Spleen (tissue), 13 donors: ENCODE results near the gene SNRNP70. TPM values are rescaled to one million over a fixed set of nuclear protein-coding genes. Genes with fewer than 3 reads are reported as not detected.
A peak's percentile ranks its signal among the peaks of the same experiment; 100 is the strongest.
"Not testable (repeated sequence)": the region's sequence is repeated elsewhere in the genome, so short reads cannot be mapped to it uniquely, and the experiment has no call there.

Experiments
- DNase-seq: peaks from one replicate; pipeline ENCODE4 v3.0.0-alpha.2; 2020
- H3K27ac ChIP-seq, 8 donors: fragments of 200-600 bp; sonication (generic) in 7 of 8; 1 replicate in 4 of 8; 2 replicates in 4 of 8; pipeline versions ENCODE4 v1.5.0 to v1.8.0; 2016 to 2021; ENCODE audit warnings: inconsistent platforms in 4 of 8, mild to moderate bottlenecking in 4 of 8, moderate library complexity in 1 of 8
- H3K27me3 ChIP-seq, 7 donors: fragments of 200-600 bp; sonication (generic) in 6 of 7; replicated peaks in 1 of 7; 1 replicate in 4 of 7; 2 replicates in 3 of 7; pipeline versions ENCODE4 v1.5.0 to v1.8.0; 2016 to 2021; ENCODE audit warnings: inconsistent platforms in 3 of 7, mild to moderate bottlenecking in 1 of 7
- H3K36me3 ChIP-seq, 6 donors: fragments of 200-600 bp; sonication (generic) in 5 of 6; 1 replicate in 4 of 6; 2 replicates in 2 of 6; pipeline versions ENCODE4 v1.5.0 to v1.8.0; 2016 to 2021; ENCODE audit warnings: inconsistent platforms in 2 of 6
- H3K4me1 ChIP-seq, 6 donors: fragments of 200-600 bp; sonication (generic) in 5 of 6; 1 replicate in 3 of 6; 2 replicates in 3 of 6; pipeline versions ENCODE4 v1.5.0 to v1.8.0; 2016 to 2021; ENCODE audit warnings: inconsistent platforms in 3 of 6
- H3K4me3 ChIP-seq, 8 donors: fragments of 200-600 bp; sonication (generic) in 7 of 8; 1 replicate in 4 of 8; 2 replicates in 4 of 8; pipeline versions ENCODE4 v1.5.0 to v1.8.0; 2016 to 2021; ENCODE audit warnings: inconsistent platforms in 4 of 8, mild to moderate bottlenecking in 4 of 8, moderate library complexity in 2 of 8
- H3K9me3 ChIP-seq, 8 donors: fragments of 200-600 bp; sonication (generic) in 7 of 8; 1 replicate in 4 of 8; 2 replicates in 4 of 8; pipeline versions ENCODE4 v1.5.0 to v1.8.0; 2016 to 2021; ENCODE audit warnings: inconsistent platforms in 4 of 8
- CTCF ChIP-seq, 11 experiments: fragments of 200-600 bp in 7 of 11; fragments of 450-650 bp in 4 of 11; sonication (generic) in 4 of 11; IDR thresholded peaks in 8 of 11; conservative IDR thresholded peaks in 3 of 11; 1 replicate in 7 of 11; 2 replicates in 4 of 11; pipeline versions ENCODE4 v1.4.0 to v1.8.0; 2016 to 2021; ENCODE audit warnings: antibody characterized with exemption in 11 of 11, inconsistent platforms in 4 of 11, mild to moderate bottlenecking in 1 of 11
- POLR2A ChIP-seq, 3 donors: fragments of 450-650 bp; IDR thresholded peaks; one replicate each; pipeline ENCODE4 v1.5.1; 2017; ENCODE audit warnings: antibody characterized with exemption in 3 of 3, mild to moderate bottlenecking in 1 of 3
- POLR2AphosphoS5 ChIP-seq, 3 donors: sonication (generic); formaldehyde crosslinking; IDR thresholded peaks; one replicate each; pipeline ENCODE4 v1.5.1; 2017; ENCODE audit warnings: antibody characterized with exemption in 3 of 3
- WGBS, 5 donors: extraction: QIAGEN DNeasy Blood & Tissue Kit in 3 of 5; methylation state at CpG; one replicate each; pipeline versions ENCODE4 v1.1.5 to v1.1.7; 2013 to 2018; 5-methylcytosine and 5-hydroxymethylcytosine counted together
- intact Hi-C: fragments of 100-400 bp; cut with DNase I; formaldehyde crosslinking; loops from one replicate; pipeline ENCODE4 v1.15.0; 2023; ENCODE audit warnings: low total_unique reads
- long read RNA-seq, 2 donors: transcript quantifications; one replicate each; lab custom pipeline, GENCODE V29; 2026
- polyA plus RNA-seq, 3 donors: library from polyadenylated mRNA; stranded (reverse); fragments of 200-250 nt; gene quantifications; one replicate each; pipeline ENCODE4 v1.2.1, GENCODE V29; 2013
- total RNA-seq, 7 donors: library from RNA; depleted of rRNA in 3 of 7; stranded (reverse); fragments of >200 nt in 3 of 7; fragmentation: NEBNext Ultra II Directional in 4 of 7; extraction: Animal tissue kit (Norgen Biotek cat#: 25700) in 4 of 7; gene quantifications; one replicate each; pipeline versions ENCODE4 v1.1.0 to v1.2.1, GENCODE V29; 2016 to 2021
- donor health status: healthy with polysubstance abuse.
- donor health status: DM: no; HTN: no; CAD: no; lungs with moderate emphysema.
- donor health status: DM: no; HTN: no; CAD: no.
- donor health status: Bipolar disorder and iron deficiency.
- donor health status: healthy.
- donor health status: DM: no; HTN: no; CAD: no.
- donor health status: DM: yes; HTN: yes; CAD: no.

Gene SNRNP70
- total RNA-seq (100 to 1,000 TPM; 238 to 337 (median 270) TPM), polyA plus RNA-seq (100 to 1,000 TPM; 198 to 559 (median 421) TPM)
- long read RNA-seq, donor 1, transcript SNRNP70-203 (3 exons, 3,221 nt) = minor isoform, 6 of 84 reads
- long read RNA-seq, donor 1, transcript SNRNP70-201 (10 exons, 1,603 nt) = minor isoform, 6 of 84 reads
- long read RNA-seq, donor 1, transcript SNRNP70-209 (11 exons, 1,757 nt) = minor isoform, 6 of 84 reads
- long read RNA-seq, donor 1, transcript SNRNP70-206 (10 exons, 1,574 nt) = major isoform, 8 of 84 reads
- long read RNA-seq, donor 1, partial matches to known transcripts = 55 of 84 reads
- long read RNA-seq, donor 1, other reads (novel, unspliced or antisense) = 0 of 84 reads
- long read RNA-seq, donor 2, transcript SNRNP70-203 (3 exons, 3,221 nt) = minor isoform, 5 of 53 reads
- long read RNA-seq, donor 2, transcript SNRNP70-206 (10 exons, 1,574 nt) = major isoform, 19 of 53 reads
- long read RNA-seq, donor 2, partial matches to known transcripts = 23 of 53 reads
- long read RNA-seq, donor 2, other reads (novel, unspliced or antisense) = 0 of 53 reads

- Histone ChIP-seq H3K27ac (peak within 1 kb of the TSS; percentile 86 to 96 (median 92)), H3K27me3 (no peaks in the 10 kb centered on the region), H3K4me1 (peaks cover 21 to 52% (median 41%) of the 10 kb centered on the region in 6 donors), H3K9me3 (no peaks in the 10 kb centered on the region), H3K4me3 (peak within 1 kb of the TSS; percentile 75 to 99 (median 95)), H3K36me3 (peaks cover 0 to 40% (median 24%) of the 10 kb centered on the region in 6 donors)
- WGBS, 5 donors = 0 to 1% (median 0%) methylated on average over 69 to 89 of the region's 89 CpGs
- intact Hi-C loops = no loop called here
- TF ChIP-seq POLR2A (IDR thresholded peaks at IDR 0.05) = peak; percentile 54 to 87 (median 72)
- peak; percentile 97 to 98 (median 97) for TF ChIP-seq POLR2AphosphoS5 (IDR thresholded peaks at IDR 0.05)
- TF ChIP-seq CTCF (IDR thresholded peaks at IDR 0.05 in 8 of 11, conservative IDR thresholded peaks at IDR 0.05 in 3 of 11) = peak in 6 of 11 experiments; percentile 3 to 62 (median 32)
- DNase-seq = peak; percentile 100
Measured at GRCh38 chr19:49085020-49085867, at the start of gene SNRNP70. SNRNP70 (plus strand) TSS chr19:49085451; CDS start chr19:49086415, 964 bp downstream.

GRCh38 chr19:49036815-49037214, 48.4 kb upstream of the SNRNP70 start, which contains the start of gene CGB1:
CGB1 (minus strand) TSS chr19:49036895; CDS start chr19:49036711, 184 bp downstream.
- H3K36me3 ChIP-seq, H3K27ac ChIP-seq, H3K4me3 ChIP-seq, intact Hi-C loops, DNase-seq, H3K27me3 ChIP-seq, H3K4me1 ChIP-seq, H3K9me3 ChIP-seq: not testable (repeated sequence)
- peak in 4 of 11 experiments; percentile 11 to 47 (median 32) for TF ChIP-seq CTCF (IDR thresholded peaks at IDR 0.05 in 8 of 11, conservative IDR thresholded peaks at IDR 0.05 in 3 of 11)
- 50 to 67% (median 54%) methylated on average over 17 to 18 of the region's 18 CpGs for WGBS, 5 donors

- WGBS, 5 donors = 88 to 99% (median 93%) methylated on average over 5 to 8 of the region's 8 CpGs
- intact Hi-C loops, H3K27me3 ChIP-seq, H3K36me3 ChIP-seq, H3K4me3 ChIP-seq, H3K4me1 ChIP-seq, H3K9me3 ChIP-seq, DNase-seq, H3K27ac ChIP-seq: not testable (repeated sequence)
Measured at GRCh38 chr19:49038111-49038510, 47.1 kb upstream of the SNRNP70 start.

GRCh38 chr19:49038557-49039276, 46.5 kb upstream of the SNRNP70 start:
- H3K27me3 ChIP-seq, H3K9me3 ChIP-seq, DNase-seq, intact Hi-C loops, H3K4me1 ChIP-seq, H3K4me3 ChIP-seq, H3K27ac ChIP-seq, H3K36me3 ChIP-seq: not testable (repeated sequence)
- 86 to 93% (median 88%) methylated on average over 15 to 26 of the region's 26 CpGs for WGBS, 5 donors

GRCh38 chr19:49039736-49040135, 45.5 kb upstream of the SNRNP70 start:
- 51 to 70% (median 64%) methylated on average over 8 to 9 of the region's 9 CpGs for whole genome bisulfite sequencing, 5 donors
- DNase-seq, H3K4me3 ChIP-seq, H3K36me3 ChIP-seq, intact Hi-C loops, H3K9me3 ChIP-seq, H3K4me1 ChIP-seq, H3K27ac ChIP-seq, H3K27me3 ChIP-seq: not testable (repeated sequence)
